HG03460 (cell line): ENCODE data around the gene AZI2.
A peak's percentile ranks its signal among the peaks of the same experiment; 100 is the strongest.

Source experiments
- ATAC-seq: cut with Tn5 transposase; IDR thresholded peaks from one replicate; pipeline ENCODE4 v1.9.1; 2021; ENCODE audit not compliant: unreplicated experiment

The AZI2 gene

GRCh38 chr3:28308196-28308595, 40.4 kb downstream of the AZI2 start:
- ATAC-seq: no peak

- ATAC-seq: no peak
These were observed 46.9 kb downstream of the AZI2 start for GRCh38 chr3:28301688-28302087.

- ATAC-seq: no peak
These were observed 48.2 kb downstream of the AZI2 start for GRCh38 chr3:28300345-28300962.

GRCh38 chr3:28299705-28300104, 48.9 kb downstream of the AZI2 start:
- ATAC-seq: no peak

GRCh38 chr3:28295898-28296490, 52.6 kb downstream of the AZI2 start:
- no peak for ATAC-seq

- ATAC-seq: no peak
These were observed 53.8 kb downstream of the AZI2 start for GRCh38 chr3:28294667-28295413.

- no peak for ATAC-seq
These were observed 56.0 kb downstream of the AZI2 start for GRCh38 chr3:28292622-28293021.

GRCh38 chr3:28291577-28291976, 57.0 kb downstream of the AZI2 start:
- ATAC-seq: no peak

- ATAC-seq: no peak
These were observed 57.7 kb downstream of the AZI2 start for GRCh38 chr3:28290863-28291300.

GRCh38 chr3:28287046-28287445, 61.6 kb downstream of the AZI2 start:
- ATAC-seq: no peak

- peak; percentile 93 for ATAC-seq
These were observed 62.0 kb downstream of the AZI2 start for GRCh38 chr3:28286595-28286994.

- ATAC-seq: no peak
These were observed 67.8 kb downstream of the AZI2 start for GRCh38 chr3:28280781-28281180.

- no peak for ATAC-seq
These were observed 68.9 kb downstream of the AZI2 start for GRCh38 chr3:28279770-28280169.

GRCh38 chr3:28278918-28279317, 69.7 kb downstream of the AZI2 start:
- no peak for ATAC-seq

GRCh38 chr3:28273837-28274236, 74.8 kb downstream of the AZI2 start:
- no peak for ATAC-seq
